Upper lobe of left lung (tissue), 4 donors: ENCODE results near the gene ZNF785.

Experiments used
- CTCF ChIP-seq, 6 experiments: fragments of 450-650 bp in 4 of 6; fragments of 200-600 bp in 2 of 6; sonication (generic) in 2 of 6; IDR thresholded peaks; one replicate each; pipeline ENCODE4 v1.5.1; 2016 to 2019; ENCODE audit warnings: antibody characterized with exemption in 6 of 6
- EP300 ChIP-seq, 4 donors: sonication (generic); formaldehyde crosslinking; IDR thresholded peaks; one replicate each; pipeline ENCODE4 v1.5.1; 2017; ENCODE audit warnings: antibody characterized with exemption in 4 of 4, control low read depth in 2 of 4
- POLR2A ChIP-seq, 4 donors: fragments of 450-650 bp; IDR thresholded peaks; one replicate each; pipeline ENCODE4 v1.5.1; 2016 to 2017; ENCODE audit warnings: antibody characterized with exemption in 4 of 4, mild to moderate bottlenecking in 2 of 4
- POLR2AphosphoS5 ChIP-seq, 2 donors: sonication (generic); formaldehyde crosslinking; IDR thresholded peaks; one replicate each; pipeline ENCODE4 v1.5.1; 2017; ENCODE audit warnings: antibody characterized with exemption in 2 of 2

- TF ChIP-seq CTCF (IDR thresholded peaks at IDR 0.05) (no peak), EP300 (IDR thresholded peaks at IDR 0.05) (no peak), POLR2AphosphoS5 (IDR thresholded peaks at IDR 0.05) (no peak), POLR2A (IDR thresholded peaks at IDR 0.05) (no peak)
These were observed 53.0 kb downstream of the ZNF785 start for GRCh38 chr16:30532285-30533145.
